Mucosa of descending colon (tissue), 3 donors: ENCODE data around the gene LLGL2. TPM values are rescaled to one million over a fixed set of nuclear protein-coding genes. Genes with fewer than 3 reads are reported as not detected.

Source experiments
- ATAC-seq: fragments of 200-7000 bp; cut with Tn5 transposase; one replicate; pipeline ENCODE4 v1.9.1; 2020; ENCODE audit warnings: mild to moderate bottlenecking, moderate library complexity
- DNase-seq, 3 donors: peaks; one replicate each; pipeline ENCODE4 v3.0.0-alpha.2; 2020
- H3K36me3 ChIP-seq: fragments of 200-600 bp; one replicate; pipeline ENCODE4 v1.8.0; 2021; ENCODE audit warnings: low read depth, mild to moderate bottlenecking
- H3K4me1 ChIP-seq: fragments of 200-600 bp; one replicate; pipeline ENCODE4 v1.8.0; 2021; ENCODE audit warnings: low read depth, mild to moderate bottlenecking
- H3K4me3 ChIP-seq: fragments of 200-600 bp; one replicate; pipeline ENCODE4 v1.8.0; 2021; ENCODE audit warnings: mild to moderate bottlenecking
- H3K9me3 ChIP-seq: fragments of 200-600 bp; one replicate; pipeline ENCODE4 v1.8.0; 2021; ENCODE audit warnings: mild to moderate bottlenecking
- intact Hi-C, 2 donors: fragments of 100-400 bp; cut with DNase I in 1 of 2; cut with micrococcal nuclease in 1 of 2; formaldehyde crosslinking; loops; one replicate each; pipeline versions ENCODE4 v1.11.0 to v1.11.1; 2022; cut with DNase I, micrococcal nuclease
- total RNA-seq, 3 donors: library from RNA; stranded (reverse); fragmentation: NEBNext Ultra II Directional in 2 of 3; extraction: Animal tissue kit (Norgen Biotek cat#: 25700) in 2 of 3; gene quantifications; one replicate each; pipeline versions ENCODE4 v1.2.1 to v1.2.4, GENCODE V29; 2021 to 2023
- TF ChIP-seq, protein P1 (sequence below): fragments of 200-600 bp; IDR thresholded peaks from one replicate; pipeline ENCODE4 v1.8.0; 2022; ENCODE audit warnings: antibody characterized with exemption, mild to moderate bottlenecking
- donor health status: DM: no; HTN: no; CAD: no; lungs with moderate emphysema.
- donor health status: DM: no; HTN: no; CAD: no.
- donor health status: DM: no; HTN: yes; CAD: no.

Gene LLGL2
- total RNA-seq, 3 donors from 2014 or later, result 269 to 590 (median 405) TPM

DNA sequence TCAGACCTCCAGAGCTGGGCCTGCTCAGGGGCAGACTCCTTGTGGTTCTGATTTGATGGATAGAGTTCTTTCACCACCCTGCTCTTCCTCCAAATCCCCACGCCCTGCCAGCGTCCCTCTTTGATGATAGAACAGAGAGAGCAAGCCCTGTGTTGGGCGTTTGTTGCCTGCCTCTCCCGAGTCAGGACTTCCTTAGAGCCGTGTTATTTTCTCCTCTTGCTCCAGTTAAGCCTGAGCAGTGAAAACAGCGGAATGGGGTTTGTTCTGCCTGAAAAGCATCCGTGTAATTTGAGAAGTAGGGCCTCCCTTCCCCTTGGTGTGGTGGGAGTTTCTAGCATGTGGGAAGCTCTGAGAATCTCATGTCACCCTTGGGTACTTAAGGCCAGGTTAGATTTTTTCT is 47.0 kb upstream of the LLGL2 start:
- ATAC-seq, result no peak
- H3K36me3 ChIP-seq, result no peaks in the 10 kb centered on the region
- H3K9me3 ChIP-seq, result no peaks in the 10 kb centered on the region
- DNase-seq, result peak in 1 of 3 donors; percentile 25
- no peak overlapping the region for H3K4me3 ChIP-seq
- intact Hi-C loops, result no loop called here
- peaks cover 20% of the 10 kb centered on the region for H3K4me1 ChIP-seq
- TF ChIP-seq, protein P1, sequence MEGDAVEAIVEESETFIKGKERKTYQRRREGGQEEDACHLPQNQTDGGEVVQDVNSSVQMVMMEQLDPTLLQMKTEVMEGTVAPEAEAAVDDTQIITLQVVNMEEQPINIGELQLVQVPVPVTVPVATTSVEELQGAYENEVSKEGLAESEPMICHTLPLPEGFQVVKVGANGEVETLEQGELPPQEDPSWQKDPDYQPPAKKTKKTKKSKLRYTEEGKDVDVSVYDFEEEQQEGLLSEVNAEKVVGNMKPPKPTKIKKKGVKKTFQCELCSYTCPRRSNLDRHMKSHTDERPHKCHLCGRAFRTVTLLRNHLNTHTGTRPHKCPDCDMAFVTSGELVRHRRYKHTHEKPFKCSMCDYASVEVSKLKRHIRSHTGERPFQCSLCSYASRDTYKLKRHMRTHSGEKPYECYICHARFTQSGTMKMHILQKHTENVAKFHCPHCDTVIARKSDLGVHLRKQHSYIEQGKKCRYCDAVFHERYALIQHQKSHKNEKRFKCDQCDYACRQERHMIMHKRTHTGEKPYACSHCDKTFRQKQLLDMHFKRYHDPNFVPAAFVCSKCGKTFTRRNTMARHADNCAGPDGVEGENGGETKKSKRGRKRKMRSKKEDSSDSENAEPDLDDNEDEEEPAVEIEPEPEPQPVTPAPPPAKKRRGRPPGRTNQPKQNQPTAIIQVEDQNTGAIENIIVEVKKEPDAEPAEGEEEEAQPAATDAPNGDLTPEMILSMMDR, result no peak

DNA sequence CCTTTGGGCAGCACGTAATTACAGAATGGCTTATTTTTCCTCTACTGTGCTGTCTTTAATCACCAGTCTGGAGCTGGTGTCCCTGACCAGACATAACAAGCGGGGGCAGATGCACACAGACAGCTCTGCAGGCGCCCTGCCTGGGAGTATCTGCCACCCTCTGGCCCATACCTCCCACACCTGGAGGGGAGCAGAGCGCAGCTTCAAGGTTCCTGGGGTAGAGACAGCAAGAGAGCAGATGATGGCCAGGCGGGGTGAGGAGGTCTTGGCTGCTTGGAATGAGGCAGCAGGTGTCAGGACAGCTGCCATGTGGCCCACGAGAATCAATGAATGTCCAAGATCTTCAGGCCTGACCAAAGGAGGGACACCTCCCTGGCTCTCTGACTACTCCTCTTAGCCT is 45.2 kb upstream of the LLGL2 start:
- peak in 1 of 3 donors; percentile 18 for DNase-seq
- Histone ChIP-seq H3K4me3 (no peak overlapping the region), H3K36me3 (no peaks in the 10 kb centered on the region), H3K4me1 (peaks cover 19% of the 10 kb centered on the region), H3K9me3 (no peaks in the 10 kb centered on the region)
- no peak for ATAC-seq
- intact Hi-C loops, result no loop called here
- TF ChIP-seq, protein P1, result no peak

DNA sequence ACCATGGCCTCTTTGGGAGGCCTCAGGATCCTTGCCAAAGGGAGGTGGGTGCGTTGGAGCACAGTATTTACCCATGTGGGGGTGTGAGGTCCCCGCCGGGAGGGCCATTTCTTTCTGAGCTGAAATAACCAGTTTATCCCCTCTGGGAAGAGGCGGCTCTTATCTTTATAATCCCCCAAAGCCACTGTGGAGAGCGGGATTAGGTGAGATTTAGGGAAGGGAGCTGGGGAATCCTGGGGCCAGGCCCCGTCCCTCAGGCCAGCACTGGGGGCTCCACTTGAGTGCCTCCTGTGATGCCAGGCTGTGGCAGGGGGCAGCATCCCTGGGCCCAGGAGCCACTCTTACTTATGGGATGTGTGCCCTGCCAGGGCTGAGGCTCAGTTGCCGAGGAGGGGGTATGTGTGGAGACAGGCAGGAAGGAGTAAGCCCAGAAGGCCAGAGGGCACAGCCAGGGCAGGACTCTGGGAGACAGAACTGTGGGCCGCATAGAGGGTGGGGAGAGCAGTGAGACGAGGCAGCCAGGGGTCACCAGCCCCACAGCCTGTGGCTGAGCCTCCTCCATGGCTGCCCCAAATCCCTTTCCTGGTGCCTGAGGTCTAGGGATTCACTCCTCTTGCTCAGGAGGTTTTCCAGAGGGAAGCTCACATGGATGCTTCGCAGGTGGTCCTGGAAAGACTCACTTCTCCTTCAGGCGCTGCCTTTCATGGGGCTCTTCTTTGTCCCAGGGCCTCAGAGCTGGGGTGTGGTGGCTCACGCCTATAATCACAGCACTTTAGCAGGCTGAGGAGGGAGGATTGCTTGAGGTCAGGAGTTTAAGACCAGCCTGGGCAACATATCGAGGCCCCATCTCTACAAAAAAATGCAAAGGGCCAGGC is 44.1 kb upstream of the LLGL2 start:
- Histone ChIP-seq H3K4me1 (peaks cover 17% of the 10 kb centered on the region), H3K4me3 (no peak overlapping the region), H3K9me3 (no peaks in the 10 kb centered on the region), H3K36me3 (no peaks in the 10 kb centered on the region)
- intact Hi-C loops, result no loop called here
- DNase-seq, result peak in 1 of 3 donors; percentile 40
- peak; percentile 31 for ATAC-seq
- TF ChIP-seq, protein P1, result no peak

DNA sequence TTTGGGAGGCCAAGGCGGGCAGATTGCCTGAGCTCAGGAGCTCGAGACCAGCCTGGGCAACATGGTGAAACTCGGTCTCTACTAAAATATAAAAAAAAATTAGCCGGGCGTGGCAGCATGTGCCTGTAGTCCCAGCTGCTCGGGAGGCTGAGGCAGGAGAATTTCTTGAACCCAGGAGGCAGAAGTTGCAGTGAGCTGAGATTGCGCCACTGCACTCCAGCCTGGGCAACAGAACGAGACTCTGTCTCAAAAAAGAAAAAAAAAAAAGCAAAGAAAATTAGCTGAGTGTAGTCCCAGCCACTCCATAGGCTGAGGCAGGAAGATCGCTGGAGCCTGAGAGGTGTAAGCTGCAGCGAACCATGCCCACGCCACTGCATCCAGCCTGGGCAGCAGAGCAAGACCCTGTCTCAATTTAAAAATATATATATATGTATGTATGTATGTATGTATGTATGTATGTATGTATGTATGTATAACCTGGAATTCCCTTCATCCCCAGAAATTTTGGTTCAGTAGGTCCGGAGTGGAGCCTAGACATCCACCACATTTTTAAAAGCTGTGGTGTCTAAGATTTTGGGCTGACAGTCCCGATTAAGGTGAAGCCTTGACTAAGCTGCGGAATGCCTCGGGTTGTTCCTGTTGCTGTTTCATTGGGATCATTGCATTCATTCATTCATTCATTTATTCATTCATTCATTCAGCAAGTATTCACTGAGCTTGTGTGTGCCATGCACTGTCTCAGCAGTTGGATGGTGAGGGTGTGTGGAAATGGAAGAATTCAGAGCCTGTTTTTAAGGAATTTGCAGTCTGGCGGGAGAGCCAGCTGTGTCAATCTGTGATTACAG is 43.2 kb upstream of the LLGL2 start:
- no peaks in the 10 kb centered on the region for H3K36me3 ChIP-seq
- peak in 1 of 3 donors; percentile 12 for DNase-seq
- no peak overlapping the region for H3K4me3 ChIP-seq
- no peaks in the 10 kb centered on the region for H3K9me3 ChIP-seq
- TF ChIP-seq, protein P1, result no peak
- intact Hi-C loops, result no loop called here
- H3K4me1 ChIP-seq, result peaks cover 10% of the 10 kb centered on the region
- no peak for ATAC-seq

DNA sequence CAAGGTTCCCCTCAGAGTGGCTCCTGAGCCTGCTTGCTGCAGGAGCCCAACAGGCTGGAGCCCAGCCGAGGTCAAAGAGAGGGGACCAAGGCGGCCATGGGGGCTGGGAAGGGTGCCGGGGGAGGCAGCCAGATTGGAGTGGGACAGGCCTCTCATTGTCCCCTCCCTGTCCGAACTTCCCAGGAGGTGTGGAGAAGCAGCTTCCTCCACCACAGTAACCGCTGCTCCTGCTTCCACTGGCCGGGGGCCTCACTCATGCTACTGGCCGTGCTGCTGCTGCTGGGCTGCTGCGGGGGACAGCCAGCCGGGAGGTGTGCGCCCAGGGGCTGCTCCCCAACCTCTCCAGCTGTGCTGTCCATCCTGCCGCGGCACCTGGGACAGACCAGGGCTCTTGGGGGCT is 39.8 kb upstream of the LLGL2 start:
- ATAC-seq (no peak), DNase-seq (peak in 1 of 3 donors; percentile 34)
- TF ChIP-seq, protein P1, result no peak
- no peaks in the 10 kb centered on the region for H3K36me3 ChIP-seq
- peaks cover 16% of the 10 kb centered on the region for H3K4me1 ChIP-seq
- H3K4me3 ChIP-seq, result no peak overlapping the region
- intact Hi-C loops, result no loop called here
- H3K9me3 ChIP-seq, result no peaks in the 10 kb centered on the region
